Measurements from ENCODE around the gene GRB10. TPM values are rescaled to one million over a fixed set of nuclear protein-coding genes. Genes with fewer than 3 reads are reported as not detected.

GRB10 gene
- total RNA-seq, 2 donors from 2014 or later: 10.3 to 15.1 TPM

DNA sequence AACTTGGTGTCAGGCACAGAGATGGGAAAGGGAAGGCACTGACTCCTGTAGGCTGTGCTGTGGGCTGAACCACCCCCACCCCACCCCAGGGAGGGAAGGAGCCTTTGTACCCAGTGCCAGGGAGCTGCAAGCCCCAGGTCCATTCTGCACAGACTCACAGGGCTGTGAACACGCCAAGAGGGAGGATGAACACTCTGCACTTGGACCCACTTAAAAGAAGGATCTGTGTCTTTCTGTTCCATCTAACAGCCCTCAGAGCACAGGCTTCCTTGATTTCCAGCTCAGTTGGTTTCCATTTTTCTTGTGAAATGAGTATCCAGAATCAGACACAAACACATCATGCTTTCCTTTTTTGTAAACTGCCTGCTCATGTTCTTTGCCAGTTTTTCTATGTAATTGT, 84.9 kb downstream of the GRB10 start:
- H3K27ac ChIP-seq: no peak overlapping the region
- no peaks in the 10 kb centered on the region for H3K27me3 ChIP-seq
- no peak overlapping the region for H3K9ac ChIP-seq (ENCODE audit: low read depth in 2 of 2, low read length in 2 of 2)
- H3K4me3 ChIP-seq: no peak overlapping the region
- intact Hi-C loops (cut with DNase I): loop anchor here (10.0 kb wide), 1 partner anchor 457 kb away; no protein-coding TSS in a partner anchor
- H3K36me3 ChIP-seq: no peaks in the 10 kb centered on the region
- no peaks in the 10 kb centered on the region for H3K9me3 ChIP-seq
- H3K4me1 ChIP-seq: no peaks in the 10 kb centered on the region
- TF ChIP-seq, protein P1, sequence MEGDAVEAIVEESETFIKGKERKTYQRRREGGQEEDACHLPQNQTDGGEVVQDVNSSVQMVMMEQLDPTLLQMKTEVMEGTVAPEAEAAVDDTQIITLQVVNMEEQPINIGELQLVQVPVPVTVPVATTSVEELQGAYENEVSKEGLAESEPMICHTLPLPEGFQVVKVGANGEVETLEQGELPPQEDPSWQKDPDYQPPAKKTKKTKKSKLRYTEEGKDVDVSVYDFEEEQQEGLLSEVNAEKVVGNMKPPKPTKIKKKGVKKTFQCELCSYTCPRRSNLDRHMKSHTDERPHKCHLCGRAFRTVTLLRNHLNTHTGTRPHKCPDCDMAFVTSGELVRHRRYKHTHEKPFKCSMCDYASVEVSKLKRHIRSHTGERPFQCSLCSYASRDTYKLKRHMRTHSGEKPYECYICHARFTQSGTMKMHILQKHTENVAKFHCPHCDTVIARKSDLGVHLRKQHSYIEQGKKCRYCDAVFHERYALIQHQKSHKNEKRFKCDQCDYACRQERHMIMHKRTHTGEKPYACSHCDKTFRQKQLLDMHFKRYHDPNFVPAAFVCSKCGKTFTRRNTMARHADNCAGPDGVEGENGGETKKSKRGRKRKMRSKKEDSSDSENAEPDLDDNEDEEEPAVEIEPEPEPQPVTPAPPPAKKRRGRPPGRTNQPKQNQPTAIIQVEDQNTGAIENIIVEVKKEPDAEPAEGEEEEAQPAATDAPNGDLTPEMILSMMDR (IDR thresholded peaks at IDR 0.05): no peak
- no peak for DNase-seq

DNA sequence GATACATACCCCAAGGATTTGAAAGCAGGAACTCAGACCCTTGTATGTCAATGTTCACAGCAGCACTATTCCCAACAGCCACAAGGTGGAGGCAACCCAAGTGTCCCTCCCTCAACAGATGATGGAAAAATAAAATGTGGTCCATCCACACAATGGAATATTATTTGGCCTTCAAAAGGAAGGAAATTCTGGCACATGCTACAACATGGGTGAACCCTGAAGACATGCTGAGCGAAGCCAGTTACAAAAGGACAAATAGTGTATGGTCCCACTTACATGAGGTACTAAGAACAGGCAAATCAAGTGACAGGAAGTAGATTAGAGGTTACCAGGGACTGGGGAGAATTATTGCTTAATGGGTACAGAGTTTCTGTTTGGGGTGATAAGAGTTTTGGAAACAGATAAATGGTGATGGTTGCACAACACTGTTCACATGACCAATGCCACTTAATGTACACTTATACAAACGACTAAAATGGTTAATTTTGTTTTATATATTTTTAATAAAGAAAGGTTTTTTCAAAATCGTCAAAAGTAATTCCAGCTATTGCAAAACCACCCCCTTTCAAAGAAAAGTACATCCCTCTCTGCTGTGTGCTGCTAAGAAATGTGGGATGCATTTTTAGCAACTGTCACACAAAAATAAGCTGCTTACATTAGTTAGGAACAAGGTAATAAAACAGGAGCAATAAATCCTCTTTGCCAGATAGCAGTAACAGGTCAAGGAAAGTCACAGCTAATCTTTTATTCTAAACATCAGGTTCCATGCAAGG, 85.7 kb downstream of the GRB10 start:
- TF ChIP-seq, protein P1 (IDR thresholded peaks at IDR 0.05): peak; percentile 55
- Histone ChIP-seq H3K4me3 (no peak overlapping the region), H3K27me3 (no peaks in the 10 kb centered on the region), H3K36me3 (no peaks in the 10 kb centered on the region), H3K9ac (ENCODE audit: low read depth in 2 of 2, low read length in 2 of 2) (no peak overlapping the region), H3K27ac (no peak overlapping the region), H3K4me1 (no peaks in the 10 kb centered on the region), H3K9me3 (no peaks in the 10 kb centered on the region)
- no peak for DNase-seq
- intact Hi-C loops (cut with DNase I): loop anchor here (10.0 kb wide), 1 partner anchor 458 kb away; no protein-coding TSS in a partner anchor

DNA sequence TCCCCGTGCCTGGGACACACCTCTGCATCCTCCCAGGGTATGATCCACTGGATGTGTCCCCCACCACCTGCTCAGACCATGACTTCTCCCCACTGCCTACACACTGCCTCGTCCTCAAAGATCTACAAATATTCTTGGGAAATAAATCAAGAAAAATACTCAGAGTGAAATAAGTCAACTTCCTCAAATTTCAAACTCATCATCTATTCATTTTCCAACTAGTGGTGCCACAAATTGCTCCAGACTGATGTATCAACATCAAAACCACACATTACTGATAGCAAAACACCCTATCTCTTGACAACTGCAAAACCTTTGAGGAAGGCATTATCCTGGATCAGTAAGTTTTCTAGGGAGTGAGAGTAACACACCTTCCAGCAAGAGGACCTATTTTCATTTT, 87.7 kb downstream of the GRB10 start:
- DNase-seq: no peak
- H3K4me1 ChIP-seq: no peaks in the 10 kb centered on the region
- H3K9me3 ChIP-seq: no peaks in the 10 kb centered on the region
- TF ChIP-seq, protein P1 (IDR thresholded peaks at IDR 0.05): no peak
- no peaks in the 10 kb centered on the region for H3K36me3 ChIP-seq
- no peaks in the 10 kb centered on the region for H3K27me3 ChIP-seq
- no peak overlapping the region for H3K9ac ChIP-seq (ENCODE audit: low read depth in 2 of 2, low read length in 2 of 2)
- H3K27ac ChIP-seq: no peak overlapping the region
- no peak overlapping the region for H3K4me3 ChIP-seq
- intact Hi-C loops (cut with DNase I): loop anchor here (10.0 kb wide), 1 partner anchor 460 kb away; no protein-coding TSS in a partner anchor

DNA sequence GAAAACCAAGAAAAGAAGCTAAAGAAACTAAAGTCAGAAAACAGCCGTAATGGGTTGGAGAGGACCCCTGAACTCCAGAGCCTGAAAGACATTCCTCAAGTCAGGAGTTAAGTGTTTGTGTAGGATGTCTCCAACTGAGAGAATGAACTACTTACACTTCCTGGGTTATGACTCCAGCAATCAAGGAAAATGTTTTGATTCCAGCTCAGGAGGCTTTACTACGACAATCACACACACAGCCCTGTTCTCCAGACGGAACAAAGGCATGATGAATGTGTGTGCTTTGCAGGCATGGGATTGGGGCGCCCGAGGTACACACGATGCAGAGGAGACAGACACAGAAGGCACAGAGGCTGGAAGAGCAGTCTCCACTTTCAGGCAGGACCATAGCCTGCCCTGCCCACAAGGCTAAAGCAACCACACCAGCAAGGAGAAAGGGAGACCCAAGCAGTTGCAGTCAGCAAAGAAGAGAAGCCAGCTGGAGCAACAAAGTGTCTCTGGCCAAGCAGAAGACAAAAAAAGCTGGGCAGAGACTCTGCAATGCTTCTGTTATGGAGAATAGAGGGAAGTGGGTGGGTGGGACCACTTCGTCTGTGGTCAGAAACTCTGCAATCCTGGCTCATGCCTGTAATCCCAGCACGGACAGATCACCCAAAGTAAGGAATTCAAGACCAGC, 89.1 kb downstream of the GRB10 start:
- Histone ChIP-seq H3K27ac (no peak overlapping the region), H3K36me3 (no peaks in the 10 kb centered on the region), H3K9ac (ENCODE audit: low read depth in 2 of 2, low read length in 2 of 2) (no peak overlapping the region), H3K4me1 (no peaks in the 10 kb centered on the region), H3K4me3 (no peak overlapping the region), H3K9me3 (no peaks in the 10 kb centered on the region), H3K27me3 (no peaks in the 10 kb centered on the region)
- TF ChIP-seq, protein P1 (IDR thresholded peaks at IDR 0.05): no peak
- DNase-seq: no peak
- intact Hi-C loops (cut with DNase I): loop anchor here (10.0 kb wide), 1 partner anchor 461 kb away; no protein-coding TSS in a partner anchor

DNA sequence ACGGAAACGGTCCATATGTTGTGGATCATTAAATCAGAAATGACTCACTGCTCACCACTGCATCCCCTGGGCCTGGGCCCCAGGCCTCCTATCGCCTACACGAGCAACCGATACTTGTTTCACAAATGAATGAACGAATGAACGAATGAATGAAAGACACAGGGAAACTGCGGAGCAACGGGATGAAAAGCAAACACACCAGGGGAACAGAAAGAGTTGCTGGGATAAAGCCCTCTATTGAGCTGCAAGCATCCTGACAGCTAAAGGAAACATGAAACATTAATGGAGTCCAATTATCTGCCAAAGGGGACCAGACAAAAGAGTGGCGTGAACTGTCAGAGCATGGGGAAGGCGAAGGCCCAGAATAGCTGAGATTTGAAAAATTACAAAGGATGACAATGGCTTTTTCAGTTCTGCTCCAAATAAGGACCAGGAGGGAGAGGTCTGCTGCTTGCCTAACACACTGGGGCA, 92.1 kb downstream of the GRB10 start:
- Histone ChIP-seq H3K4me3 (no peak overlapping the region), H3K4me1 (no peaks in the 10 kb centered on the region), H3K27me3 (no peaks in the 10 kb centered on the region), H3K9me3 (no peaks in the 10 kb centered on the region), H3K9ac (ENCODE audit: low read depth in 2 of 2, low read length in 2 of 2) (no peak overlapping the region), H3K27ac (no peak overlapping the region), H3K36me3 (no peaks in the 10 kb centered on the region)
- TF ChIP-seq, protein P1 (IDR thresholded peaks at IDR 0.05): no peak
- intact Hi-C loops (cut with DNase I): loop anchor here (10.0 kb wide), 1 partner anchor 464 kb away; no protein-coding TSS in a partner anchor
- DNase-seq: no peak

All from colonic mucosa (tissue), 4 donors.